HepG2 (cell line): ENCODE measurements around the gene TLK1. TPM values are rescaled to one million over a fixed set of nuclear protein-coding genes. Genes with fewer than 3 reads are reported as not detected.
A peak's percentile ranks its signal among the peaks of the same experiment; 100 is the strongest.

Experiments
- ATF1 ChIP-seq: IDR thresholded peaks from 2 replicates; pipeline ENCODE4 v1.6.1; 2016; ENCODE audit warnings: mild to moderate bottlenecking, control low read depth
- CHD2 ChIP-seq: IDR thresholded peaks from 2 replicates; pipeline ENCODE4 v1.6.1; 2011; ENCODE audit warnings: low read depth, low read length, improper control_type of control experiment
- ERF ChIP-seq: IDR thresholded peaks from 2 replicates; pipeline ENCODE4 v1.6.1; 2018; ENCODE audit warnings: missing biosample characterization, missing genetic modification reagents
- HIVEP1 ChIP-seq: sonication (generic); formaldehyde crosslinking; IDR thresholded peaks from 2 replicates; pipeline ENCODE4 v1.4.0; 2020; ENCODE audit warnings: mild to moderate bottlenecking, missing genetic modification reagents
- IRX3 ChIP-seq: sonication (generic); formaldehyde crosslinking; IDR thresholded peaks from 2 replicates; pipeline ENCODE4 v1.8.1; 2023; ENCODE audit warnings: mild to moderate bottlenecking, low read depth, missing genetic modification reagents, borderline replicate concordance
- MEIS2 ChIP-seq: sonication (generic); formaldehyde crosslinking; IDR thresholded peaks from 2 replicates; pipeline ENCODE4 v1.9.0; 2021; ENCODE audit warnings: mild to moderate bottlenecking, missing genetic modification reagents
- RFX1 ChIP-seq: fragments of 450-650 bp; IDR thresholded peaks from 2 replicates; pipeline ENCODE4 v1.6.1; 2017
- SAFB2 ChIP-seq: sonication (generic); formaldehyde crosslinking; IDR thresholded peaks from 2 replicates; pipeline ENCODE4 v1.5.1; 2020; ENCODE audit warnings: missing genetic modification reagents, low read depth, mild to moderate bottlenecking, borderline replicate concordance
- SKI ChIP-seq: fragments of 450-650 bp; IDR thresholded peaks from one replicate; pipeline ENCODE4 v1.6.1; 2018; ENCODE audit warnings: mild to moderate bottlenecking; ENCODE audit not compliant: partially characterized antibody
- ZKSCAN8 ChIP-seq: IDR thresholded peaks from 2 replicates; pipeline ENCODE4 v1.6.1; 2016; ENCODE audit warnings: borderline replicate concordance, missing genetic modification reagents, missing compliant biosample characterization
- ZNF121 ChIP-seq: sonication (generic); formaldehyde crosslinking; IDR thresholded peaks from 2 replicates; pipeline ENCODE4 v1.5.0; 2020; ENCODE audit warnings: mild to moderate bottlenecking, missing genetic modification reagents
- ZNF552 ChIP-seq: sonication (generic); formaldehyde crosslinking; IDR thresholded peaks from 2 replicates; pipeline ENCODE4 v1.9.0; 2022; ENCODE audit warnings: missing genetic modification reagents, mild to moderate bottlenecking, borderline replicate concordance
- ZNF615 ChIP-seq: sonication (generic); formaldehyde crosslinking; IDR thresholded peaks from 2 replicates; pipeline ENCODE4 v1.5.0; 2020; ENCODE audit warnings: mild to moderate bottlenecking, missing genetic modification reagents, borderline replicate concordance
- ZNF674 ChIP-seq: sonication (generic); formaldehyde crosslinking; IDR thresholded peaks from 2 replicates; pipeline ENCODE4 v1.5.0; 2020; ENCODE audit warnings: low read depth, mild to moderate bottlenecking, missing genetic modification reagents
- polyA plus RNA-seq, 8 experiments: library from polyadenylated mRNA; depleted of rRNA in 3 of 8; stranded (reverse) in 7 of 8; unstranded in 1 of 8; fragments of >200 nt; fragmentation: Illumina TruSeq in 4 of 8; extraction: Trizol in 4 of 8; gene quantifications; 2 replicates each; pipeline versions ENCODE4 v1.2.1 to v1.2.3, GENCODE V29; 2011 to 2016; ENCODE audit warnings: low read depth in 4 of 8, missing spikeins in 1 of 8, mixed read lengths in 1 of 8; ENCODE audit not compliant: insufficient read depth in 1 of 8
- total RNA-seq, 5 experiments: library from RNA; depleted of rRNA; stranded (reverse); fragments of >200 nt; fragmentation: Illumina TruSeq; extraction: Trizol; gene quantifications; 2 replicates each; pipeline ENCODE4 v1.2.3, GENCODE V29; 2016; ENCODE audit warnings: low read depth in 1 of 5
- TF ChIP-seq, protein P1 (sequence below): sonication (generic); formaldehyde crosslinking; conservative IDR thresholded peaks from 2 replicates; pipeline ENCODE4 v1.8.0; 2022; ENCODE audit warnings: low read depth, missing genetic modification reagents
- TF ChIP-seq, protein P2 (sequence below), 2 experiments: sonication (generic) in 1 of 2; formaldehyde crosslinking in 1 of 2; IDR thresholded peaks; 2 replicates each; pipeline versions ENCODE4 v1.4.0 to v1.6.1; 2016 to 2020; ENCODE audit warnings: borderline replicate concordance in 1 of 2, low read depth in 1 of 2, mild to moderate bottlenecking in 1 of 2, missing genetic modification reagents in 1 of 2
- TF ChIP-seq, protein P3 (sequence below): sonication (generic); formaldehyde crosslinking; IDR thresholded peaks from 2 replicates; pipeline ENCODE4 v1.5.0; 2020; ENCODE audit warnings: missing genetic modification reagents
- TF ChIP-seq, protein P4 (sequence below): sonication (generic); formaldehyde crosslinking; IDR thresholded peaks from 2 replicates; pipeline ENCODE4 v1.5.1; 2020; ENCODE audit warnings: mild to moderate bottlenecking, missing genetic modification reagents, borderline replicate concordance

TLK1 gene
- total and polyA plus RNA-seq, 2 of the 13 experiments (the other 11 are each of a cell fraction or from before 2014, with no cell fraction given), result 16.8 to 28.7 TPM

DNA sequence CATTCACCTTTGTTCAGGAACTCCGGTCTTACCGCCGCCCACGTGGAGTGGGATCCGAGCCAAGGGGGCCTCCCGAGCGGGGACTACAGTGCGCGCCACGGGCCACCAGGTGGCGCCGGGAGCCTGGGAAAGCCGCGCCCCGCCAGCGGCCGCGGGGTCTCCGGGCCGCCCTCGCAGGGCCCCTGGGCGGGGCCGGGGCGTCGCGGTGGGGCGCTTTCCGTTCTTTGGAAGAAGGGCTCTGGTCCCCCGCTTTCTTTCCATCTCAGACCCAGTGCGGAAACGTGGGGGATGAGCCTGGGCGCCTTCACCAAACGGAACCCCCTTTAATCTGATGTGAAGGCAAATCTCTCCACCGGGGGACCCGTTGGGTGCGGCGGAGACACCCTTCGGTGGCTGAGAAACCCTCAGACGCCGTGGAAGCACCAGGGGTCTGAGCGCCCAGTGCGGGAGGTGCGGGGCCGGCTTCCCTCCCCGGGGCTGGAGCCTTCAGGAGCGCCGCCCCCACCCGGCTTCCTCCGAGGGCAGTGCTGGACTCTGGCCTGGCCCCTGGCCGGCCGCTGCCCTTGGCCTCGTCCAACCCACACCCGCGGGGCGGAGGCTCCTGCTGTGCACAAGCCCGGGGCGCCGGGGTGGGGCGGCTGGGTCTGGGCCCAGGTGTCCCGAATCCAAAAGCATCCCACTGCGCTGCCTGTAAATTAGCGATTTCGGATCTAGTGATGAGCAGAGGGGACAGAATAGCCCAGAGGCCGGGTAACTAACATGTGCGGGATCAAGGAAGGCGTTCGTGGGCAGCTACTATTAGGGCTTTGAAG lies 187.0 kb downstream of the TLK1 start (continued):
- no peak for TF ChIP-seq ZNF121
- TF ChIP-seq RFX1, result no peak
- TF ChIP-seq, protein P1, sequence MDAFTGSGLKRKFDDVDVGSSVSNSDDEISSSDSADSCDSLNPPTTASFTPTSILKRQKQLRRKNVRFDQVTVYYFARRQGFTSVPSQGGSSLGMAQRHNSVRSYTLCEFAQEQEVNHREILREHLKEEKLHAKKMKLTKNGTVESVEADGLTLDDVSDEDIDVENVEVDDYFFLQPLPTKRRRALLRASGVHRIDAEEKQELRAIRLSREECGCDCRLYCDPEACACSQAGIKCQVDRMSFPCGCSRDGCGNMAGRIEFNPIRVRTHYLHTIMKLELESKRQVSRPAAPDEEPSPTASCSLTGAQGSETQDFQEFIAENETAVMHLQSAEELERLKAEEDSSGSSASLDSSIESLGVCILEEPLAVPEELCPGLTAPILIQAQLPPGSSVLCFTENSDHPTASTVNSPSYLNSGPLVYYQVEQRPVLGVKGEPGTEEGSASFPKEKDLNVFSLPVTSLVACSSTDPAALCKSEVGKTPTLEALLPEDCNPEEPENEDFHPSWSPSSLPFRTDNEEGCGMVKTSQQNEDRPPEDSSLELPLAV, result no peak
- no peak for TF ChIP-seq ATF1 (CRISPR knock-in tag)
- TF ChIP-seq, protein P2, sequence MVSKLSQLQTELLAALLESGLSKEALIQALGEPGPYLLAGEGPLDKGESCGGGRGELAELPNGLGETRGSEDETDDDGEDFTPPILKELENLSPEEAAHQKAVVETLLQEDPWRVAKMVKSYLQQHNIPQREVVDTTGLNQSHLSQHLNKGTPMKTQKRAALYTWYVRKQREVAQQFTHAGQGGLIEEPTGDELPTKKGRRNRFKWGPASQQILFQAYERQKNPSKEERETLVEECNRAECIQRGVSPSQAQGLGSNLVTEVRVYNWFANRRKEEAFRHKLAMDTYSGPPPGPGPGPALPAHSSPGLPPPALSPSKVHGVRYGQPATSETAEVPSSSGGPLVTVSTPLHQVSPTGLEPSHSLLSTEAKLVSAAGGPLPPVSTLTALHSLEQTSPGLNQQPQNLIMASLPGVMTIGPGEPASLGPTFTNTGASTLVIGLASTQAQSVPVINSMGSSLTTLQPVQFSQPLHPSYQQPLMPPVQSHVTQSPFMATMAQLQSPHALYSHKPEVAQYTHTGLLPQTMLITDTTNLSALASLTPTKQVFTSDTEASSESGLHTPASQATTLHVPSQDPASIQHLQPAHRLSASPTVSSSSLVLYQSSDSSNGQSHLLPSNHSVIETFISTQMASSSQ (IDR thresholded peaks at IDR 0.05; ENCODE audit: low read depth), result no peak; the same call in 1 of the 2 replicates
- TF ChIP-seq, protein P2 (CRISPR knock-in tag; IDR thresholded peaks at IDR 0.05; ENCODE audit: borderline replicate concordance), result no peak; the same call in 1 of the 2 replicates
- peak; percentile 42 for TF ChIP-seq SKI
- TF ChIP-seq IRX3 (CRISPR knock-in tag), result no peak
- TF ChIP-seq ZNF615 (CRISPR knock-in tag), result no peak
- TF ChIP-seq ERF (CRISPR knock-in tag), result peak; percentile 54; the same call in 1 of the 2 replicates
- 0 out of 2 replicates have a peak, but pooled peaks have one; percentile 8 for TF ChIP-seq ZKSCAN8 (CRISPR knock-in tag)
- TF ChIP-seq MEIS2 (CRISPR knock-in tag), result no peak; the same call in 1 of the 2 replicates
- TF ChIP-seq, protein P3, sequence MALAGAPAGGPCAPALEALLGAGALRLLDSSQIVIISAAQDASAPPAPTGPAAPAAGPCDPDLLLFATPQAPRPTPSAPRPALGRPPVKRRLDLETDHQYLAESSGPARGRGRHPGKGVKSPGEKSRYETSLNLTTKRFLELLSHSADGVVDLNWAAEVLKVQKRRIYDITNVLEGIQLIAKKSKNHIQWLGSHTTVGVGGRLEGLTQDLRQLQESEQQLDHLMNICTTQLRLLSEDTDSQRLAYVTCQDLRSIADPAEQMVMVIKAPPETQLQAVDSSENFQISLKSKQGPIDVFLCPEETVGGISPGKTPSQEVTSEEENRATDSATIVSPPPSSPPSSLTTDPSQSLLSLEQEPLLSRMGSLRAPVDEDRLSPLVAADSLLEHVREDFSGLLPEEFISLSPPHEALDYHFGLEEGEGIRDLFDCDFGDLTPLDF (CRISPR knock-in tag), result peak; percentile 45; the same call in 1 of the 2 replicates
- peak; percentile 38; the same call in 1 of the 2 replicates for TF ChIP-seq HIVEP1
- TF ChIP-seq ZNF552 (CRISPR knock-in tag), result peak; percentile 89; the same call in 1 of the 2 replicates
- TF ChIP-seq, protein P4, sequence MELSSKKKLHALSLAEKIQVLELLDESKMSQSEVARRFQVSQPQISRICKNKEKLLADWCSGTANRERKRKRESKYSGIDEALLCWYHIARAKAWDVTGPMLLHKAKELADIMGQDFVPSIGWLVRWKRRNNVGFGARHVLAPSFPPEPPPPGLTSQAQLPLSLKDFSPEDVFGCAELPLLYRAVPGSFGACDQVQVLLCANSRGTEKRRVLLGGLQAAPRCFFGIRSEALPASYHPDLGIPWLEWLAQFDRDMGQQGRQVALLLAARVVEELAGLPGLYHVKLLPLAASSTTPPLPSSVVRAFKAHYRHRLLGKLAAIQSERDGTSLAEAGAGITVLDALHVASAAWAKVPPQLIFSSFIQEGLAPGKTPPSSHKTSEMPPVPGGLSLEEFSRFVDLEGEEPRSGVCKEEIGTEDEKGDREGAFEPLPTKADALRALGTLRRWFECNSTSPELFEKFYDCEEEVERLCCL (CRISPR knock-in tag), result 0 out of 2 replicates have a peak, but pooled peaks have one; percentile 23
- 0 out of 2 replicates have a peak, but pooled peaks have one; percentile 67 for TF ChIP-seq ZNF674 (CRISPR knock-in tag)
- TF ChIP-seq SAFB2, result peak; percentile 92
- peak; percentile 7; the same call in 1 of the 2 replicates for TF ChIP-seq CHD2
